SK-N-SH (cell line): Measurements from ENCODE around the gene PBRM1. TPM values are rescaled to one million over a fixed set of nuclear protein-coding genes. Genes with fewer than 3 reads are reported as not detected.

Experiments
- CTCF ChIA-PET: fragments of 300-600, 350-600 bp; formaldehyde crosslinking; extraction: SDS; loops from one replicate; lab custom pipeline; 2021; lab: Yijun Ruan, JAX
- POLR2A ChIA-PET: fragments of 350-600 bp; sonication (Branson Sonifier 250); formaldehyde crosslinking; extraction: SDS; loops from one replicate; lab custom pipeline; 2020; ENCODE audit warnings: antibody characterized with exemption, inconsistent platforms; lab: Yijun Ruan, JAX
- DNase-seq: peaks from one replicate; pipeline ENCODE4 v3.0.0; 2012
- H2AFZ ChIP-seq: fragments of 200-600 bp; sonication (generic); 2 replicates; pipeline ENCODE4 v1.8.1; 2016; ENCODE audit warnings: antibody characterized with exemption, mild to moderate bottlenecking, low read depth
- H3F3A ChIP-seq: fragments of 200-600 bp; sonication (generic); replicated peaks from 2 replicates; pipeline ENCODE3; 2016; ENCODE audit warnings: antibody characterized with exemption, mild to moderate bottlenecking; ENCODE audit not compliant: insufficient read depth
- H3K27ac ChIP-seq, 2 experiments: fragments of 200-500 bp in 1 of 2; fragments of 200-600 bp in 1 of 2; sonication (Bioruptor generic) in 1 of 2; sonication (generic), shearing (Covaris generic) in 1 of 2; 2 replicates each; pipeline versions ENCODE4 v1.5.1 to v1.6.1; 2014 to 2016; ENCODE audit warnings: low read depth in 2 of 2, inconsistent platforms in 1 of 2, low read length in 1 of 2, mild to moderate bottlenecking in 1 of 2, mixed read lengths in 1 of 2
- H3K27me3 ChIP-seq: fragments of 200-600 bp; sonication (generic), shearing (Covaris generic); 2 replicates; pipeline ENCODE4 v1.6.1; 2016; ENCODE audit warnings: mixed run types; ENCODE audit not compliant: insufficient read depth
- H3K36me3 ChIP-seq, 2 experiments: fragments of 200-500 bp in 1 of 2; fragments of 200-600 bp in 1 of 2; sonication (Bioruptor generic) in 1 of 2; sonication (generic) in 1 of 2; replicated peaks in 1 of 2; 2 replicates each; pipeline versions ENCODE3 to v1.5.1; 2014 to 2016; ENCODE audit warnings: low read length in 1 of 2, mild to moderate bottlenecking in 1 of 2; ENCODE audit not compliant: insufficient read depth in 2 of 2, control insufficient read depth in 1 of 2
- H3K4me1 ChIP-seq, 2 experiments: fragments of 200-500 bp in 1 of 2; fragments of 200-600 bp in 1 of 2; sonication (Bioruptor generic) in 1 of 2; sonication (generic), shearing (Covaris generic) in 1 of 2; 2 replicates each; pipeline versions ENCODE4 v1.5.1 to v1.6.1; 2014 to 2016; ENCODE audit warnings: low read depth in 1 of 2, low read length in 1 of 2, mixed run types in 1 of 2; ENCODE audit not compliant: insufficient read depth in 2 of 2, control insufficient read depth in 1 of 2
- H3K4me2 ChIP-seq: fragments of 200-600 bp; sonication (generic), shearing (Covaris generic); 2 replicates; pipeline ENCODE4 v1.6.1; 2017; ENCODE audit warnings: mixed run types
- H3K4me3 ChIP-seq, 2 experiments: fragments of 200-500 bp in 1 of 2; fragments of 200-600 bp in 1 of 2; sonication (Bioruptor generic) in 1 of 2; sonication (generic), shearing (Covaris generic) in 1 of 2; 2 replicates each; pipeline versions ENCODE4 v1.5.1 to v1.8.1; 2014 to 2016; ENCODE audit warnings: low read depth in 2 of 2, inconsistent platforms in 1 of 2, low read length in 1 of 2, mild to moderate bottlenecking in 1 of 2, mixed read lengths in 1 of 2, moderate library complexity in 1 of 2
- H3K79me2 ChIP-seq: fragments of 200-600 bp; sonication (generic); 2 replicates; pipeline ENCODE4 v1.8.1; 2017; ENCODE audit warnings: mild to moderate bottlenecking; ENCODE audit not compliant: insufficient read depth
- H3K9ac ChIP-seq: fragments of 200-600 bp; sonication (generic); 2 replicates; pipeline ENCODE4 v1.6.1; 2017; ENCODE audit warnings: mixed run types
- H3K9me2 ChIP-seq: fragments of 200-600 bp; sonication (generic); 2 replicates; pipeline ENCODE4 v1.6.1; 2017; ENCODE audit warnings: mixed run types
- H3K9me3 ChIP-seq: fragments of 200-600 bp; sonication (generic); 2 replicates; pipeline ENCODE4 v1.6.1; 2017; ENCODE audit warnings: mixed run types, mild to moderate bottlenecking, moderate library complexity
- H4K20me1 ChIP-seq: fragments of 200-600 bp; sonication (generic); 2 replicates; pipeline ENCODE4 v1.6.1; 2017; ENCODE audit warnings: mild to moderate bottlenecking, mixed run types; ENCODE audit not compliant: insufficient read depth
- CHD2 ChIP-seq: fragments of 150-350 bp; IDR thresholded peaks from 2 replicates; pipeline ENCODE4 v1.6.1; 2018; ENCODE audit warnings: low read length; ENCODE audit not compliant: partially characterized antibody
- ELF1 ChIP-seq: IDR thresholded peaks from 2 replicates; pipeline ENCODE4 v1.4.0; 2012
- FOSL2 ChIP-seq: IDR thresholded peaks from 2 replicates; pipeline ENCODE4 v1.4.0; 2012; ENCODE audit warnings: low read depth, mild to moderate bottlenecking, moderate library complexity, borderline replicate concordance
- GABPA ChIP-seq: IDR thresholded peaks from 2 replicates; pipeline ENCODE4 v1.4.0; 2012; ENCODE audit warnings: low read depth, mild to moderate bottlenecking
- POLR2AphosphoS5 ChIP-seq: IDR thresholded peaks from 2 replicates; pipeline ENCODE4 v1.6.1; 2012; ENCODE audit warnings: low read depth, low read length
- RAD21 ChIP-seq: IDR thresholded peaks from 2 replicates; pipeline ENCODE4 v1.6.1; 2012; ENCODE audit warnings: mild to moderate bottlenecking, low read length
- RCOR1 ChIP-seq: fragments of 150-350 bp; IDR thresholded peaks from 2 replicates; pipeline ENCODE4 v1.6.1; 2017; ENCODE audit warnings: antibody characterized with exemption, low read length
- RXRA ChIP-seq: IDR thresholded peaks from 2 replicates; pipeline ENCODE4 v1.4.0; 2012; ENCODE audit warnings: low read depth, mild to moderate bottlenecking, borderline replicate concordance
- TEAD4 ChIP-seq: IDR thresholded peaks from 2 replicates; pipeline ENCODE4 v1.4.0; 2012; ENCODE audit warnings: mild to moderate bottlenecking, borderline replicate concordance; ENCODE audit not compliant: insufficient read depth
- WGBS: methylation state at CpG from one replicate; pipeline ENCODE4 v1.1.6; 2017; ENCODE audit warnings: low lambda C conversion rate; 5-methylcytosine and 5-hydroxymethylcytosine counted together
- polyA plus RNA-seq, 3 experiments: library from polyadenylated mRNA; depleted of rRNA; stranded (reverse); fragments of >200 nt; gene quantifications; 2 replicates each; pipeline ENCODE4 v1.2.3, GENCODE V29; 2012
- TF ChIP-seq, protein P1 (sequence below): IDR thresholded peaks from 2 replicates; pipeline ENCODE4 v1.4.0; 2012; ENCODE audit warnings: low read depth, borderline replicate concordance
- TF ChIP-seq, protein P2 (sequence below): IDR thresholded peaks from 2 replicates; pipeline ENCODE4 v1.4.0; 2012; ENCODE audit warnings: low read depth, borderline replicate concordance
- TF ChIP-seq, protein P3 (sequence below): fragments of 150-350 bp; IDR thresholded peaks from 2 replicates; pipeline ENCODE4 v1.6.1; 2016; ENCODE audit warnings: mild to moderate bottlenecking, low read depth, low read length
- TF ChIP-seq, protein P4 (sequence below): fragments of 150-350 bp; IDR thresholded peaks from 2 replicates; pipeline ENCODE4 v1.6.1; 2017; ENCODE audit warnings: antibody characterized with exemption, low read length, low read depth, borderline replicate concordance
- TF ChIP-seq, protein P5 (sequence below): fragments of 200-600 bp; sonication (generic); IDR thresholded peaks from 2 replicates; pipeline ENCODE4 v1.6.1; 2017; ENCODE audit warnings: antibody characterized with exemption, mild to moderate bottlenecking, moderate library complexity

Gene PBRM1
- polyA plus RNA-seq, 1 of the 3 experiments (the other 2 are of a cell fraction): 14.3 TPM

DNA sequence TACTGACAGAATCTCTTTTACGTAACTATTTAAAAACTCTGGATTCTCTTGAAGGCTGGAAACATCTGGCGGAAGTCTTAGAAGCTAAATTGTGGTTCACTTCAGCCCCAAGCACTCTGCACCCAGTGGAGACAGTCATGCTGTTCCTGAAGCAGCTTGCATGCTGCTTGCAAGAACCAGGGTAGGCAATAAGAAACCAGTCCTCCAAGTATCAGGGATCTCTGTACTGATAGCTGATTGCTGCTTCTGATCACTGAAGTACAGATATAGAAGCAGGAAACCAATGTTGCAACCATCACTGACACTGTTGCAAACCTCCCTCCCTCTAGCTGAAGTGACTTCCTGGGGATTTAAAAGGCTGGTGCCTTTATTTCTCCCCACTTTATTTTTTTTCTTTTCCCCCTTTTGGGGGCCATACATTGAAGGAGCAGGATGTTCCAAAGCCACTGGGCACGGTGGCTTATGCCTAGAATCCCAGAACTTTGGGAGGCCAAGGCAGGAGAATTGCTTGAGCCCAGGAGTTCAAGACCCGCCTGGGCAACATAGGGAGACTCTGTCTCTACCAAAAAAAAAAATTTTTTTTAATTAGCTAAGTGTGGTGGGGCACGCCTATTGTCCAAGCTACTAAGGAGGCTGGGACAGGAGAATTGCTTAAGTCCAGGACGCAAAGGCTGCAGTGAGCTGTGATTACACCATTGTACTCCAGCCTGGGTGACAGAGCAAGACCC, 35.5 kb upstream of the PBRM1 start:
- H3K4me2 ChIP-seq: no peak overlapping the region
- WGBS: 91% methylated on average over 6 of the region's 6 CpGs
- DNase-seq: no peak
- H3F3A ChIP-seq: no peaks in the 10 kb centered on the region
- H3K27me3 ChIP-seq: no peaks in the 10 kb centered on the region
- TF ChIP-seq FOSL2: no peak
- TF ChIP-seq RCOR1: no peak
- H3K9ac ChIP-seq: no peak overlapping the region
- no peaks in the 10 kb centered on the region for H3K79me2 ChIP-seq
- CTCF ChIA-PET: interaction anchor here (0.6 kb wide), 1 partner anchor 787 kb away, joined by 3 read pairs; no protein-coding TSS in a partner anchor
- H3K4me1 ChIP-seq: no peaks in the 10 kb centered on the region
- H2AFZ ChIP-seq: no peak overlapping the region
- no peak overlapping the region for H3K4me3 ChIP-seq
- H3K9me3 ChIP-seq: peaks cover 4% of the 10 kb centered on the region; the same call in 1 of the 2 replicates
- H3K36me3 ChIP-seq: peaks cover 0 to 28% of the 10 kb centered on the region in 2 experiments
- H3K27ac ChIP-seq: no peak overlapping the region
- POLR2A ChIA-PET: no interaction called here
- no peaks in the 10 kb centered on the region for H4K20me1 ChIP-seq
- H3K9me2 ChIP-seq: no peaks in the 10 kb centered on the region

DNA sequence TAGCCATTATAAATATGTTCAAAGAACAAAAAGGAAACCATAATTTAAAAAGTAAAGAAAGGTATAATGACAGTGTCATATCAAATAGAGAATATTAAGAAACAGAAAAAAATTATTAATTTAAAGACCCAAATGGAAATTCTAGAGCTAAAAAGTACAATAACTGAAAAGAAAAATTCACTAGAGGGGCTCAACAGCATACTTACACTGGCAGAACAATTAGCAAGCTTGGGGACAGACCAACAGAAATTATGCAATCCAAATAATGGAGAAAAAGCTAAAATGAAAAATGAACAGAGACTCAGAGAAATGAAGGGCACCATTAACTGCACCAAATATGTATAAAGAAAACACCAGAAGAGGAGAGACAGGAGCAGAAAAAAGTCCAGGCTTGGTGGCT, 33.9 kb upstream of the PBRM1 start:
- no peak for DNase-seq
- H3K9me3 ChIP-seq: peaks cover 4% of the 10 kb centered on the region; the same call in 1 of the 2 replicates
- CTCF ChIA-PET: no interaction called here

DNA sequence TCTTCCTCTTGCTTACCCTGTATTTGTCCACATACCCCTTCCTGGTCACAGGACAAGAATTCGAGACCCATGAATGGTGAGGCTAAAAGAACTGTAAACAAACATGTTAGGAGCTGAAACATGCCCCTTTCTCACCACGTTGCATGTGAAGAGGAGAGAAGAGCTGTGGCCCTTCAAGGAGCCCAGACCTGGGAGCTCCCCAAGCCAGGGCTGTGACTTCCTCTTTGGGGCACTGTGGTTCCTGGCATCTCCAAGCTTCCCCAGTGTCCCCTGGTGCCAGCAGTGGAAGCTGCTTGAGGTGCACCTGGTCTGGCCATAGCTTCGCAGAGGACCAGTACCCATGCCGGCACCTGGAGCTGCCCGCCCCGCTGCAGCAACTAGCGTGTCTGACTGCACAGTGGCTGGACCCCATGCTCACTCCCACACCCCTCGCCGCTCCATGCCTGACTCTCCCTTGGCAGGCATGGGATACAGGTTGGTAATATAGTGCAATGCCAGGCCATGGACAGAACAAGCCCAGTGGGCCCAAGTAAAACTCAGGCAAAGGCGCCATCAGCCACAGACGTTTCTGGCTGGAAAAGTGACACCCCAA, 30.1 kb upstream of the PBRM1 start:
- no peaks in the 10 kb centered on the region for H3K79me2 ChIP-seq
- H3K9me3 ChIP-seq: peaks cover 4% of the 10 kb centered on the region; the same call in 1 of the 2 replicates
- no peak overlapping the region for H3K27ac ChIP-seq
- H3K4me3 ChIP-seq: no peak overlapping the region
- no peak overlapping the region for H3K4me2 ChIP-seq
- CTCF ChIA-PET: interaction anchor here (1.0 to 2.0 kb wide), 2 partner anchors 10 to 14 kb away, joined by 3 to 5 read pairs; partner anchors contain the start of genes GLT8D1 and SPCS1
- peaks cover 10 to 35% of the 10 kb centered on the region in 2 experiments for H3K36me3 ChIP-seq
- H2AFZ ChIP-seq: no peak overlapping the region
- H3K9me2 ChIP-seq: no peaks in the 10 kb centered on the region
- 91% methylated on average over 4 of the region's 11 CpGs for WGBS
- POLR2A ChIA-PET: no interaction called here
- no peaks in the 10 kb centered on the region for H4K20me1 ChIP-seq
- H3K27me3 ChIP-seq: no peaks in the 10 kb centered on the region
- no peak overlapping the region for H3K9ac ChIP-seq
- no peaks in the 10 kb centered on the region for H3K4me1 ChIP-seq
- H3F3A ChIP-seq: peaks cover 7% of the 10 kb centered on the region
- no peak for DNase-seq
- TF ChIP-seq RXRA (no peak), POLR2AphosphoS5 (no peak), TEAD4 (no peak), ELF1 (no peak), RAD21 (no peak)
- TF ChIP-seq, protein P1, sequence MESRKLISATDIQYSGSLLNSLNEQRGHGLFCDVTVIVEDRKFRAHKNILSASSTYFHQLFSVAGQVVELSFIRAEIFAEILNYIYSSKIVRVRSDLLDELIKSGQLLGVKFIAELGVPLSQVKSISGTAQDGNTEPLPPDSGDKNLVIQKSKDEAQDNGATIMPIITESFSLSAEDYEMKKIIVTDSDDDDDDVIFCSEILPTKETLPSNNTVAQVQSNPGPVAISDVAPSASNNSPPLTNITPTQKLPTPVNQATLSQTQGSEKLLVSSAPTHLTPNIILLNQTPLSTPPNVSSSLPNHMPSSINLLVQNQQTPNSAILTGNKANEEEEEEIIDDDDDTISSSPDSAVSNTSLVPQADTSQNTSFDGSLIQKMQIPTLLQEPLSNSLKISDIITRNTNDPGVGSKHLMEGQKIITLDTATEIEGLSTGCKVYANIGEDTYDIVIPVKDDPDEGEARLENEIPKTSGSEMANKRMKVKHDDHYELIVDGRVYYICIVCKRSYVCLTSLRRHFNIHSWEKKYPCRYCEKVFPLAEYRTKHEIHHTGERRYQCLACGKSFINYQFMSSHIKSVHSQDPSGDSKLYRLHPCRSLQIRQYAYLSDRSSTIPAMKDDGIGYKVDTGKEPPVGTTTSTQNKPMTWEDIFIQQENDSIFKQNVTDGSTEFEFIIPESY: no peak
- TF ChIP-seq, protein P2, sequence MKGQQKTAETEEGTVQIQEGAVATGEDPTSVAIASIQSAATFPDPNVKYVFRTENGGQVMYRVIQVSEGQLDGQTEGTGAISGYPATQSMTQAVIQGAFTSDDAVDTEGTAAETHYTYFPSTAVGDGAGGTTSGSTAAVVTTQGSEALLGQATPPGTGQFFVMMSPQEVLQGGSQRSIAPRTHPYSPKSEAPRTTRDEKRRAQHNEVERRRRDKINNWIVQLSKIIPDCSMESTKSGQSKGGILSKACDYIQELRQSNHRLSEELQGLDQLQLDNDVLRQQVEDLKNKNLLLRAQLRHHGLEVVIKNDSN: no peak
- TF ChIP-seq, protein P3, sequence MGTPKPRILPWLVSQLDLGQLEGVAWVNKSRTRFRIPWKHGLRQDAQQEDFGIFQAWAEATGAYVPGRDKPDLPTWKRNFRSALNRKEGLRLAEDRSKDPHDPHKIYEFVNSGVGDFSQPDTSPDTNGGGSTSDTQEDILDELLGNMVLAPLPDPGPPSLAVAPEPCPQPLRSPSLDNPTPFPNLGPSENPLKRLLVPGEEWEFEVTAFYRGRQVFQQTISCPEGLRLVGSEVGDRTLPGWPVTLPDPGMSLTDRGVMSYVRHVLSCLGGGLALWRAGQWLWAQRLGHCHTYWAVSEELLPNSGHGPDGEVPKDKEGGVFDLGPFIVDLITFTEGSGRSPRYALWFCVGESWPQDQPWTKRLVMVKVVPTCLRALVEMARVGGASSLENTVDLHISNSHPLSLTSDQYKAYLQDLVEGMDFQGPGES: no peak
- TF ChIP-seq, protein P4, sequence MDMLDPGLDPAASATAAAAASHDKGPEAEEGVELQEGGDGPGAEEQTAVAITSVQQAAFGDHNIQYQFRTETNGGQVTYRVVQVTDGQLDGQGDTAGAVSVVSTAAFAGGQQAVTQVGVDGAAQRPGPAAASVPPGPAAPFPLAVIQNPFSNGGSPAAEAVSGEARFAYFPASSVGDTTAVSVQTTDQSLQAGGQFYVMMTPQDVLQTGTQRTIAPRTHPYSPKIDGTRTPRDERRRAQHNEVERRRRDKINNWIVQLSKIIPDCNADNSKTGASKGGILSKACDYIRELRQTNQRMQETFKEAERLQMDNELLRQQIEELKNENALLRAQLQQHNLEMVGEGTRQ: no peak
- TF ChIP-seq, protein P5, sequence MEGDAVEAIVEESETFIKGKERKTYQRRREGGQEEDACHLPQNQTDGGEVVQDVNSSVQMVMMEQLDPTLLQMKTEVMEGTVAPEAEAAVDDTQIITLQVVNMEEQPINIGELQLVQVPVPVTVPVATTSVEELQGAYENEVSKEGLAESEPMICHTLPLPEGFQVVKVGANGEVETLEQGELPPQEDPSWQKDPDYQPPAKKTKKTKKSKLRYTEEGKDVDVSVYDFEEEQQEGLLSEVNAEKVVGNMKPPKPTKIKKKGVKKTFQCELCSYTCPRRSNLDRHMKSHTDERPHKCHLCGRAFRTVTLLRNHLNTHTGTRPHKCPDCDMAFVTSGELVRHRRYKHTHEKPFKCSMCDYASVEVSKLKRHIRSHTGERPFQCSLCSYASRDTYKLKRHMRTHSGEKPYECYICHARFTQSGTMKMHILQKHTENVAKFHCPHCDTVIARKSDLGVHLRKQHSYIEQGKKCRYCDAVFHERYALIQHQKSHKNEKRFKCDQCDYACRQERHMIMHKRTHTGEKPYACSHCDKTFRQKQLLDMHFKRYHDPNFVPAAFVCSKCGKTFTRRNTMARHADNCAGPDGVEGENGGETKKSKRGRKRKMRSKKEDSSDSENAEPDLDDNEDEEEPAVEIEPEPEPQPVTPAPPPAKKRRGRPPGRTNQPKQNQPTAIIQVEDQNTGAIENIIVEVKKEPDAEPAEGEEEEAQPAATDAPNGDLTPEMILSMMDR: no peak

More for the DNA sequence above, 33.9 kb upstream of the PBRM1 start:
- H3K9ac ChIP-seq: no peak overlapping the region
- H3F3A ChIP-seq: no peaks in the 10 kb centered on the region
- no peaks in the 10 kb centered on the region for H3K27me3 ChIP-seq
- no peaks in the 10 kb centered on the region for H3K4me1 ChIP-seq
- no peak overlapping the region for H2AFZ ChIP-seq
- no peak overlapping the region for H3K4me2 ChIP-seq
- no peaks in the 10 kb centered on the region for H4K20me1 ChIP-seq
- no peaks in the 10 kb centered on the region for H3K79me2 ChIP-seq
- POLR2A ChIA-PET: no interaction called here
- no peak overlapping the region for H3K4me3 ChIP-seq
- no peaks in the 10 kb centered on the region for H3K9me2 ChIP-seq
- TF ChIP-seq GABPA (no peak), CHD2 (no peak), POLR2AphosphoS5 (no peak)
- TF ChIP-seq, all 33 proteins: peak for 0
- Histone ChIP-seq H3K27ac (no peak overlapping the region), H3K36me3 (peaks cover 0 to 26% of the 10 kb centered on the region in 2 experiments)
